ENCODE measurements around the gene ZMYM4. TPM values are rescaled to one million over a fixed set of nuclear protein-coding genes. Genes with fewer than 3 reads are reported as not detected.
A peak's percentile ranks its signal among the peaks of the same experiment; 100 is the strongest.

Gene ZMYM4
- total and polyA plus RNA-seq, 11 donors = 8.0 to 44.3 (median 32.2) TPM

- TF ChIP-seq POLR2A (IDR thresholded peaks at IDR 0.05) (no peak), CTCF (IDR thresholded peaks at IDR 0.05) (no peak)
- intact Hi-C loops (cut with DNase I) = no loop called here
- Histone ChIP-seq H3K4me1 (peaks cover 0 to 2% (median 0%) of the 10 kb centered on the region in 12 donors), H3K27ac (no peak overlapping the region), H3K4me3 (no peak overlapping the region), H3K36me3 (no peaks in the 10 kb centered on the region), H3K9me3 (no peaks in the 10 kb centered on the region), H3K27me3 (no peaks in the 10 kb centered on the region)
- WGBS, 4 donors = 92 to 100% (median 98%) methylated on average over 1 of the region's 1 CpG
- no peak for ATAC-seq
- no peak for DNase-seq
These were observed 8.9 kb upstream of the ZMYM4 start for GRCh38 chr1:35259561-35259960.

- TF ChIP-seq POLR2A (IDR thresholded peaks at IDR 0.05) (no peak), CTCF (IDR thresholded peaks at IDR 0.05) (no peak)
- DNase-seq (no peak), ATAC-seq (no peak)
- no peaks in the 10 kb centered on the region for H3K9me3 ChIP-seq
- H3K27me3 ChIP-seq = no peaks in the 10 kb centered on the region
- intact Hi-C loops (cut with DNase I) = loop anchor here in 1 of 10 donors (10.0 kb wide), 1 partner anchor 57 kb away; no protein-coding TSS in a partner anchor
- 92 to 96% (median 94%) methylated on average over 4 of the region's 4 CpGs for WGBS, 4 donors
- H3K4me3 ChIP-seq = no peak overlapping the region
- no peak overlapping the region for H3K27ac ChIP-seq
- no peaks in the 10 kb centered on the region for H3K36me3 ChIP-seq
- H3K4me1 ChIP-seq = peaks cover 0 to 11% (median 0%) of the 10 kb centered on the region in 12 donors
These were observed 6.9 kb upstream of the ZMYM4 start for GRCh38 chr1:35261412-35262120.

GRCh38 chr1:35264035-35264434 lies 4.5 kb upstream of the ZMYM4 start:
- no peaks in the 10 kb centered on the region for H3K27me3 ChIP-seq
- DNase-seq (no peak), ATAC-seq (no peak)
- TF ChIP-seq CTCF (IDR thresholded peaks at IDR 0.05) = no peak
- no peak for TF ChIP-seq POLR2A (IDR thresholded peaks at IDR 0.05)
- WGBS, 4 donors = 83 to 94% (median 93%) methylated on average over 5 of the region's 5 CpGs
- H3K27ac ChIP-seq = no peak overlapping the region
- intact Hi-C loops (cut with DNase I) = loop anchor here in 1 of 10 donors (10.0 kb wide), 1 partner anchor 59 kb away; no protein-coding TSS in a partner anchor
- no peaks in the 10 kb centered on the region for H3K36me3 ChIP-seq
- no peak overlapping the region for H3K4me3 ChIP-seq
- H3K4me1 ChIP-seq = peaks cover 0 to 20% (median 0%) of the 10 kb centered on the region in 12 donors
- no peaks in the 10 kb centered on the region for H3K9me3 ChIP-seq

- Histone ChIP-seq H3K27ac (peak overlapping the region in 3 of 12 donors; percentile 26 to 79 (median 60)), H3K9me3 (no peaks in the 10 kb centered on the region), H3K4me1 (peaks cover 0 to 25% (median 6%) of the 10 kb centered on the region in 12 donors), H3K27me3 (no peaks in the 10 kb centered on the region), H3K4me3 (peak overlapping the region in 1 of 12 donors; percentile 5), H3K36me3 (no peaks in the 10 kb centered on the region)
- WGBS, 4 donors = 30 to 37% (median 35%) methylated on average over 6 of the region's 6 CpGs
- intact Hi-C loops (cut with DNase I) = loop anchor here in 4 of 10 donors (5.0 to 10.0 kb wide), 4 partner anchors 60 to 73 kb away; partner anchors contain the start of gene SFPQ (in 1 of the 4)
- DNase-seq (no peak), ATAC-seq (peak in 1 of 4 donors; percentile 17)
- TF ChIP-seq CTCF (IDR thresholded peaks at IDR 0.05) (no peak), POLR2A (IDR thresholded peaks at IDR 0.05) (no peak)
These were observed 3.6 kb upstream of the ZMYM4 start for GRCh38 chr1:35264871-35265270.
